ENCODE measurements around the gene AADACL4. TPM values are rescaled to one million over a fixed set of nuclear protein-coding genes. Genes with fewer than 3 reads are reported as not detected.

The AADACL4 gene
- total RNA-seq, 1 donor from 2014 or later: 0.24 TPM

DNA sequence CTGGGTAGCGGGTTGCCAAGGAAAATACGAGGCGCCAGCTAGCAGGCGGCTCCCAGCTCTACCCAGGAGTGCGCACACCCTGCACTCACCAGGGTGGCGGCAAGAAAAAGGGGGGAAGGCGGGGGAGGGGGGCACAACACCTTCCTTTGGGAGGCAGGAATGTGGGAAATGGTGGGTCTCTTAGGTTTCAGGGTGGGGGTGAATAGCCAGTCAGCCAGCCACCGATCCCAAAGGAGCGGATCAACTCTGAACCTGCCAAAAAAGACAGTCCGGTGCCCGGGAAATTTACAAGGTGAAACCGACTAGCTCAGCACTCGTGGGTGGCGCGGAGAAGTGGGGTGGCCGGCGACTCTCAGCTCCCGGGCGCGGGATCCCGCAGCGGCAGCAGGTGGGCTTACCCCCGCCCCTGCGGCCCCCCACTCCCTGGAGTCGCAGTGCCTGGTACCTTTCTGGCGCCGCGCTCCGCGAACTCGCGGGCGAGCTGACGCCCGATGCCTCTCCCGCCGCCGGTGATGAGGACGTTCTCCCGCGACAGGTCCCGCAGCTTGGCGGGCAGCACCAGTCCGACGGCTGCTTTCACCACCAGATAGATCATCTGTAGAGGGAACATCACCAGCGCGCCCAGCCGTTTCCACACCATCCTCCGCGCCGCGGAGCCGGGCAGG is 27.0 kb upstream of the AADACL4 start:
- H3K4me1 Mint-ChIP-seq (ENCODE audit: low read depth): peaks cover 48% of the 10 kb centered on the region
- DNase-seq (ENCODE audit: low spot score, unreplicated experiment): no peak
- TF ChIP-seq, protein P1, sequence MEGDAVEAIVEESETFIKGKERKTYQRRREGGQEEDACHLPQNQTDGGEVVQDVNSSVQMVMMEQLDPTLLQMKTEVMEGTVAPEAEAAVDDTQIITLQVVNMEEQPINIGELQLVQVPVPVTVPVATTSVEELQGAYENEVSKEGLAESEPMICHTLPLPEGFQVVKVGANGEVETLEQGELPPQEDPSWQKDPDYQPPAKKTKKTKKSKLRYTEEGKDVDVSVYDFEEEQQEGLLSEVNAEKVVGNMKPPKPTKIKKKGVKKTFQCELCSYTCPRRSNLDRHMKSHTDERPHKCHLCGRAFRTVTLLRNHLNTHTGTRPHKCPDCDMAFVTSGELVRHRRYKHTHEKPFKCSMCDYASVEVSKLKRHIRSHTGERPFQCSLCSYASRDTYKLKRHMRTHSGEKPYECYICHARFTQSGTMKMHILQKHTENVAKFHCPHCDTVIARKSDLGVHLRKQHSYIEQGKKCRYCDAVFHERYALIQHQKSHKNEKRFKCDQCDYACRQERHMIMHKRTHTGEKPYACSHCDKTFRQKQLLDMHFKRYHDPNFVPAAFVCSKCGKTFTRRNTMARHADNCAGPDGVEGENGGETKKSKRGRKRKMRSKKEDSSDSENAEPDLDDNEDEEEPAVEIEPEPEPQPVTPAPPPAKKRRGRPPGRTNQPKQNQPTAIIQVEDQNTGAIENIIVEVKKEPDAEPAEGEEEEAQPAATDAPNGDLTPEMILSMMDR (IDR thresholded peaks at IDR 0.05; ENCODE audit: unreplicated experiment): no peak
- peak overlapping the region; percentile 99 for H3K27ac Mint-ChIP-seq
- peaks cover 22% of the 10 kb centered on the region for H3K36me3 Mint-ChIP-seq (ENCODE audit: insufficient read depth)
- no peaks in the 10 kb centered on the region for H3K27me3 Mint-ChIP-seq
- H3K4me3 Mint-ChIP-seq (ENCODE audit: low read depth): peak overlapping the region; percentile 99
- no peaks in the 10 kb centered on the region for H3K9me3 Mint-ChIP-seq (ENCODE audit: low read depth)

DNA sequence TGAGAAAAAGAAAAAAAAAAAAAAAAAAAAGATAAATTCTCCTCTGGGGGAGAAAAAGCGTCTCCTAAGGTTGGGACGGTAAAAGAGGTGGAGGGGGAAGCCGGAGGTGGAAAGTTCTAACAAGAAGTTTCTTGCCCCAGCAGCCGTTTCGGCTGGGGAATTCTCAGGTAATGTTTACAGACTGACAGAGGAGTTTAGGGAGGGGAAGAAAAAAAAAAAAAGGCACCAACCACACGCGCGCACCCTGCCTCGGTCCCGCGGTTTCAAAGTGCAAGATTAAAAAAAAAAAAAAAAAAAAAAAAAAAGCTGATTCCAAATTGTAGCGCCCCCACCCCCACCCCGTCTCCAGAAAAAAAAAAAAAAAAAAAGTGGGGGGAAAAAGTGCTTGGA is 26.4 kb upstream of the AADACL4 start:
- Mint-ChIP-seq H3K27ac (peak overlapping the region; percentile 99), H3K4me3 (ENCODE audit: low read depth) (peak overlapping the region; percentile 99), H3K9me3 (ENCODE audit: low read depth) (no peaks in the 10 kb centered on the region), H3K36me3 (ENCODE audit: insufficient read depth) (peaks cover 17% of the 10 kb centered on the region), H3K27me3 (no peaks in the 10 kb centered on the region), H3K4me1 (ENCODE audit: low read depth) (peaks cover 48% of the 10 kb centered on the region)
- no peak for DNase-seq (ENCODE audit: low spot score, unreplicated experiment)
- TF ChIP-seq, protein P1 (IDR thresholded peaks at IDR 0.05; ENCODE audit: unreplicated experiment): no peak

DNA sequence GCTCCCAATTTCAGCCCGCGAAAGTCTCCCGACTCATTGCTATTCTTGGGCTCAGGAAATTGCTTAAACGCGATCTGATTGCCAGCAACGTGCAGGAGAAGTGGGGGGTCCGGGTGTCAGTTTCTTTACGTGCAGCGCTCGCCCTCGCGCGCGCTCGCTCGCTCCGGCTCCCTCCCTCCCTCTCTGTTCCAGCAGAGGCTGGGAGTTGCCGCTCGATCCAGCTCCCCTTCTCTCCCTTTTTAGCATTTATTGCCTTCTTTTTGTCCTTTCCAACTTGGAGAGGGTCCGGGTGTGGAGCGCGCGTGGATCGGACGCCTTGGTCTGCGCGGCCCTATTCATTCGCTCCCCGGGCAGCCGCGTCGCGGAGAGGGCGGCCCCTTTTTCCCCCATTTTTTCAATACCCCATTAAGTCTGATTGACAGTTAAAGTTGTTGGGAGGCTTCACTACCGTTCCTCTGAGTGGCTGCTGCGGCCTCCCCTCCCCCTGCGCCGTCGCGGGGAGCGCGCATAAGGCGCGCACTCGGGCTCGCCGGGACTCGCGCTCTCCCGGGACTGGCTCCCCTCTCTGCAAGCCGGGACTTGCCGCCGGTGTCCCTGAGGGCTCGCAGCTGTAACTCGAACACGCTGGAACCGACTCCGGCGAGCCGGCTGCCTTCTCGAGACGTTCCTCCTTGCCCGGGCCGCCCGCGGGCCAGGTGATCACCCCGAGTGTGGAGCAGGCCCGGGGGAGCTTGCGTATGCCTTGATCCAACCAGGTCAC is 25.8 kb upstream of the AADACL4 start, which contains the start of gene DHRS3:
DHRS3 (minus strand) TSS at position 310 of the 760 bp plus-strand sequence. CDS start 862 bp downstream, outside the sequence.
- Mint-ChIP-seq H3K4me3 (ENCODE audit: low read depth) (peak within 1 kb of the TSS; percentile 99), H3K36me3 (ENCODE audit: insufficient read depth) (peaks cover 13% of the 10 kb centered on the region), H3K27me3 (no peaks in the 10 kb centered on the region), H3K9me3 (ENCODE audit: low read depth) (no peaks in the 10 kb centered on the region), H3K4me1 (ENCODE audit: low read depth) (peaks cover 48% of the 10 kb centered on the region), H3K27ac (peak within 1 kb of the TSS; percentile 99)
- TF ChIP-seq, protein P1 (IDR thresholded peaks at IDR 0.05; ENCODE audit: unreplicated experiment): no peak
- DNase-seq (ENCODE audit: low spot score, unreplicated experiment): peak; percentile 80

DNA sequence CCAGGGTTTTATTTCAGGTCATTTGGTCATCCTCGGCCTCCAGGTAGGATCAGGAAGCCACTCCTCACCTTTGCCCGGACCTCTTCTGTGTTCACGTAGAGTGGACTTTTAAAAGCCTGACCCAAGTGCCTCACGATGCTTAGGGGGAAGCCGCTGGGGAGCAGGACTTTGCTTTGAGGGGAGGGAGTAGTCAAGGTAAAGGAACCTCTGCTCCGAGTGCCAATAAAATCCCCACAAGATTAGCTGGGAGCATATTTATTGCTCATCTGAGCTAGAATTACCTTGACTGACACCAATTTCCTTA is 25.3 kb upstream of the AADACL4 start:
- H3K9me3 Mint-ChIP-seq (ENCODE audit: low read depth): no peaks in the 10 kb centered on the region
- H3K27me3 Mint-ChIP-seq: no peaks in the 10 kb centered on the region
- no peak for DNase-seq (ENCODE audit: low spot score, unreplicated experiment)
- TF ChIP-seq, protein P1 (IDR thresholded peaks at IDR 0.05; ENCODE audit: unreplicated experiment): no peak
- H3K27ac Mint-ChIP-seq: peak overlapping the region; percentile 99
- H3K4me1 Mint-ChIP-seq (ENCODE audit: low read depth): peaks cover 46% of the 10 kb centered on the region
- H3K36me3 Mint-ChIP-seq (ENCODE audit: insufficient read depth): peaks cover 10% of the 10 kb centered on the region
- peak overlapping the region; percentile 99 for H3K4me3 Mint-ChIP-seq (ENCODE audit: low read depth)

DNA sequence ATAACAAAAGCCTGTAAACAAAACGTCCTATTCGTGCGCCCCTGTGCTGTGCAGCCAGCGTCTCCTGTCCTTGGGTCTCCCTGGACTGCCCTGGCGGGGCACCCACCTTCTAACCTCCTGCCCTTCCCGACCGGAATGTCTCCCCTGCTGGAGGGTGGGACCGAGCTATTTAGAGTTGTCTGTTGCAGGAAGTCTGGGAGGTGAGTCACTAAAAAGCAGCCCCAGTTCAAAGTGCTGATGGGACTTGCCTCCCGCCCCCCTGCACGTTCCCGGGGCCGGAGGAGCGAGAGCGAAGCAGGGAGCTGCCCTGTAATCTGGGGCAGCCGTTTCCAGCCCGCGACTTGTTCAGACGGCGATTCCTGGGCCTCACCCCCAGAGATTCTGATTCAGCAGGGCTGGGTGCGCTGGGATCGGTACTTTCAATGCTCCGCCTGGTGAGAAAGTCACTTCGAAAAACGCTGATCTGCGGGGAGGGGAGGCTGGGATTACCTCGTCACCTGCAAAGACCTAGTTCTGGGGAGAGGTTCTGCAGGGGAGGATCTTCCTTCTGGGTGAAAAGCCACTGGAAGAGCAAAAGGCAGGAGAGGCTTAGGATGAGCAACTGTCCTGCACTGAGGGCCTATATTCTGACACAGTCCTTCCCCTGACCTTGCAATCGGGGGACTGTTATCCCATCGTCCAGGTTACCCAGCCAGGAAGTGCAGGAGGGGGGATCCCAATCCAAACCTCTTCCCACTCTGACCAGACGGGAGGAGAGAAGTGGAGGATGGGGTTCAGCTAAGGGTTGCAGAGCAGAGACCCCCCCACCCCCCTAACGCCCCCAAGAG is 24.7 kb upstream of the AADACL4 start:
- TF ChIP-seq, protein P1 (IDR thresholded peaks at IDR 0.05; ENCODE audit: unreplicated experiment): no peak
- Mint-ChIP-seq H3K4me1 (ENCODE audit: low read depth) (peaks cover 42% of the 10 kb centered on the region), H3K27me3 (no peaks in the 10 kb centered on the region), H3K36me3 (ENCODE audit: insufficient read depth) (peaks cover 10% of the 10 kb centered on the region), H3K27ac (peak overlapping the region; percentile 99), H3K4me3 (ENCODE audit: low read depth) (peak overlapping the region; percentile 99), H3K9me3 (ENCODE audit: low read depth) (no peaks in the 10 kb centered on the region)
- peak; percentile 28 for DNase-seq (ENCODE audit: low spot score, unreplicated experiment)

Measured in progenitor cell of endocrine pancreas (in vitro differentiated cells).